C4-2B (cell line): ENCODE data around the gene AAMDC.

ENCODE experiments used
- ZFX ChIP-seq: fragments of 450-650 bp; IDR thresholded peaks from 2 replicates; pipeline ENCODE4 v1.6.1; 2017
- TF ChIP-seq, protein P1 (sequence below): fragments of 450-650 bp; conservative IDR thresholded peaks from 2 replicates; pipeline ENCODE4 v1.5.1; 2017; ENCODE audit warnings: mild to moderate bottlenecking

- TF ChIP-seq, protein P1, sequence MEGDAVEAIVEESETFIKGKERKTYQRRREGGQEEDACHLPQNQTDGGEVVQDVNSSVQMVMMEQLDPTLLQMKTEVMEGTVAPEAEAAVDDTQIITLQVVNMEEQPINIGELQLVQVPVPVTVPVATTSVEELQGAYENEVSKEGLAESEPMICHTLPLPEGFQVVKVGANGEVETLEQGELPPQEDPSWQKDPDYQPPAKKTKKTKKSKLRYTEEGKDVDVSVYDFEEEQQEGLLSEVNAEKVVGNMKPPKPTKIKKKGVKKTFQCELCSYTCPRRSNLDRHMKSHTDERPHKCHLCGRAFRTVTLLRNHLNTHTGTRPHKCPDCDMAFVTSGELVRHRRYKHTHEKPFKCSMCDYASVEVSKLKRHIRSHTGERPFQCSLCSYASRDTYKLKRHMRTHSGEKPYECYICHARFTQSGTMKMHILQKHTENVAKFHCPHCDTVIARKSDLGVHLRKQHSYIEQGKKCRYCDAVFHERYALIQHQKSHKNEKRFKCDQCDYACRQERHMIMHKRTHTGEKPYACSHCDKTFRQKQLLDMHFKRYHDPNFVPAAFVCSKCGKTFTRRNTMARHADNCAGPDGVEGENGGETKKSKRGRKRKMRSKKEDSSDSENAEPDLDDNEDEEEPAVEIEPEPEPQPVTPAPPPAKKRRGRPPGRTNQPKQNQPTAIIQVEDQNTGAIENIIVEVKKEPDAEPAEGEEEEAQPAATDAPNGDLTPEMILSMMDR: no peak
- no peak for TF ChIP-seq ZFX
Measured at GRCh38 chr11:77778549-77778948, 42.4 kb upstream of the AAMDC start.
